ENCODE data around the gene WNT7B. TPM values are rescaled to one million over a fixed set of nuclear protein-coding genes. Genes with fewer than 3 reads are reported as not detected.

WNT7B gene
- total and polyA plus RNA-seq, 2 of the 8 experiments (the other 6 are each of a cell fraction or from before 2014, with no cell fraction given) = 0.14 to 0.24 TPM

DNA sequence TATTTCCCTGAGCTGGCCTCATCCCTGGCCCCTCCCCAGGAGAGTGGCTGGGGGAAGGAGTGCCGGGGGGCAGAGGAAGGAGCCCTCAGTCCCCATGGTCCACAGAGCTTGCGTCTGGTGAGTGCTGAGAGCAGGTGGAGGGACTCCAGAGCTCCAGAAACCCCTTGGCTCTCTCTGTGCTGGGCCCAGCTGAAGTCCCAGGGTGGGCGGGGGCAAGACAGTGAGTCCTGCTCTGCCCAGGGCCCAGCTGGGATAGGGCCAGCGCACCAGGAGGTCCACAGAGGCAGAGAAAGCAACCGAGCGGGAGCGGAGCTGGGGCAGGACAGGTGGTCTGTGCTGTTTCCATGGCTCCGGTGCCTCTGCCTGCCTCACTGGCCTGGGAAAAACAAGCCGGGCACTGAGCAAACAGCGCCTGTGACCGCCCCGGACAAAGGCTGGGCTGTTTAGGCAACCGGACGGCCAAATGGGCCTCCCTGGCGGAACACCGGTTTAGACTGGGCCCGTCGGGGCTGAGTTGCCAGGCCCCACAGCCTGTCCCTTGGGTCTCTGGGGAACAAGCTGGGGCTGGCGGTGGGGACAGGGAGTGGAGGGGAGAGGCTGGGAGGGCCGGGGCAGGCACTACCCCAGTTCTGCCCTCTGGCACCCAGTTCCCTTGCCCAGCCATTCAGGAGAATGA lies 34.1 kb upstream of the WNT7B start (continued):
- TF ChIP-seq, protein P1, sequence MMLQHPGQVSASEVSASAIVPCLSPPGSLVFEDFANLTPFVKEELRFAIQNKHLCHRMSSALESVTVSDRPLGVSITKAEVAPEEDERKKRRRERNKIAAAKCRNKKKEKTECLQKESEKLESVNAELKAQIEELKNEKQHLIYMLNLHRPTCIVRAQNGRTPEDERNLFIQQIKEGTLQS (IDR thresholded peaks at IDR 0.05; ENCODE audit: insufficient read depth, low read depth, low read length) = no peak
